SK-N-SH (cell line): ENCODE results near the gene LRIG1. TPM values are rescaled to one million over a fixed set of nuclear protein-coding genes. Genes with fewer than 3 reads are reported as not detected.

ENCODE experiments used
- CTCF ChIA-PET: fragments of 300-600, 350-600 bp; formaldehyde crosslinking; extraction: SDS; loops from one replicate; lab custom pipeline; 2021; lab: Yijun Ruan, JAX
- POLR2A ChIA-PET: fragments of 350-600 bp; sonication (Branson Sonifier 250); formaldehyde crosslinking; extraction: SDS; loops from one replicate; lab custom pipeline; 2020; ENCODE audit warnings: antibody characterized with exemption, inconsistent platforms; lab: Yijun Ruan, JAX
- DNase-seq: peaks from one replicate; pipeline ENCODE4 v3.0.0; 2012
- H2AFZ ChIP-seq: fragments of 200-600 bp; sonication (generic); 2 replicates; pipeline ENCODE4 v1.8.1; 2016; ENCODE audit warnings: antibody characterized with exemption, mild to moderate bottlenecking, low read depth
- H3F3A ChIP-seq: fragments of 200-600 bp; sonication (generic); replicated peaks from 2 replicates; pipeline ENCODE3; 2016; ENCODE audit warnings: antibody characterized with exemption, mild to moderate bottlenecking; ENCODE audit not compliant: insufficient read depth
- H3K27ac ChIP-seq, 2 experiments: fragments of 200-500 bp in 1 of 2; fragments of 200-600 bp in 1 of 2; sonication (Bioruptor generic) in 1 of 2; sonication (generic), shearing (Covaris generic) in 1 of 2; 2 replicates each; pipeline versions ENCODE4 v1.5.1 to v1.6.1; 2014 to 2016; ENCODE audit warnings: low read depth in 2 of 2, inconsistent platforms in 1 of 2, low read length in 1 of 2, mild to moderate bottlenecking in 1 of 2, mixed read lengths in 1 of 2
- H3K27me3 ChIP-seq: fragments of 200-600 bp; sonication (generic), shearing (Covaris generic); 2 replicates; pipeline ENCODE4 v1.6.1; 2016; ENCODE audit warnings: mixed run types; ENCODE audit not compliant: insufficient read depth
- H3K36me3 ChIP-seq, 2 experiments: fragments of 200-500 bp in 1 of 2; fragments of 200-600 bp in 1 of 2; sonication (Bioruptor generic) in 1 of 2; sonication (generic) in 1 of 2; replicated peaks in 1 of 2; 2 replicates each; pipeline versions ENCODE3 to v1.5.1; 2014 to 2016; ENCODE audit warnings: low read length in 1 of 2, mild to moderate bottlenecking in 1 of 2; ENCODE audit not compliant: insufficient read depth in 2 of 2, control insufficient read depth in 1 of 2
- H3K4me1 ChIP-seq, 2 experiments: fragments of 200-500 bp in 1 of 2; fragments of 200-600 bp in 1 of 2; sonication (Bioruptor generic) in 1 of 2; sonication (generic), shearing (Covaris generic) in 1 of 2; 2 replicates each; pipeline versions ENCODE4 v1.5.1 to v1.6.1; 2014 to 2016; ENCODE audit warnings: low read depth in 1 of 2, low read length in 1 of 2, mixed run types in 1 of 2; ENCODE audit not compliant: insufficient read depth in 2 of 2, control insufficient read depth in 1 of 2
- H3K4me2 ChIP-seq: fragments of 200-600 bp; sonication (generic), shearing (Covaris generic); 2 replicates; pipeline ENCODE4 v1.6.1; 2017; ENCODE audit warnings: mixed run types
- H3K4me3 ChIP-seq, 2 experiments: fragments of 200-500 bp in 1 of 2; fragments of 200-600 bp in 1 of 2; sonication (Bioruptor generic) in 1 of 2; sonication (generic), shearing (Covaris generic) in 1 of 2; 2 replicates each; pipeline versions ENCODE4 v1.5.1 to v1.8.1; 2014 to 2016; ENCODE audit warnings: low read depth in 2 of 2, inconsistent platforms in 1 of 2, low read length in 1 of 2, mild to moderate bottlenecking in 1 of 2, mixed read lengths in 1 of 2, moderate library complexity in 1 of 2
- H3K79me2 ChIP-seq: fragments of 200-600 bp; sonication (generic); 2 replicates; pipeline ENCODE4 v1.8.1; 2017; ENCODE audit warnings: mild to moderate bottlenecking; ENCODE audit not compliant: insufficient read depth
- H3K9ac ChIP-seq: fragments of 200-600 bp; sonication (generic); 2 replicates; pipeline ENCODE4 v1.6.1; 2017; ENCODE audit warnings: mixed run types
- H3K9me2 ChIP-seq: fragments of 200-600 bp; sonication (generic); 2 replicates; pipeline ENCODE4 v1.6.1; 2017; ENCODE audit warnings: mixed run types
- H3K9me3 ChIP-seq: fragments of 200-600 bp; sonication (generic); 2 replicates; pipeline ENCODE4 v1.6.1; 2017; ENCODE audit warnings: mixed run types, mild to moderate bottlenecking, moderate library complexity
- H4K20me1 ChIP-seq: fragments of 200-600 bp; sonication (generic); 2 replicates; pipeline ENCODE4 v1.6.1; 2017; ENCODE audit warnings: mild to moderate bottlenecking, mixed run types; ENCODE audit not compliant: insufficient read depth
- CTCF ChIP-seq: fragments of 200-600 bp; sonication (generic); IDR thresholded peaks from 2 replicates; pipeline ENCODE4 v1.6.1; 2017; ENCODE audit warnings: antibody characterized with exemption, mild to moderate bottlenecking, moderate library complexity
- EZH2phosphoT487 ChIP-seq: fragments of 200-600 bp; sonication (generic); IDR thresholded peaks from 2 replicates; pipeline ENCODE4 v1.6.1; 2017; ENCODE audit warnings: low read depth, mixed run types, mild to moderate bottlenecking, antibody characterized with exemption, moderate library complexity, borderline replicate concordance
- FOSL2 ChIP-seq: IDR thresholded peaks from 2 replicates; pipeline ENCODE4 v1.4.0; 2012; ENCODE audit warnings: low read depth, mild to moderate bottlenecking, moderate library complexity, borderline replicate concordance
- FOXM1 ChIP-seq: IDR thresholded peaks from 2 replicates; pipeline ENCODE4 v1.4.0; 2012; ENCODE audit warnings: low read depth, mild to moderate bottlenecking
- GABPA ChIP-seq: IDR thresholded peaks from 2 replicates; pipeline ENCODE4 v1.4.0; 2012; ENCODE audit warnings: low read depth, mild to moderate bottlenecking
- MAX ChIP-seq: IDR thresholded peaks from 2 replicates; pipeline ENCODE4 v1.4.0; 2012; ENCODE audit warnings: low read depth
- MEF2A ChIP-seq: IDR thresholded peaks from 2 replicates; pipeline ENCODE4 v1.4.0; 2012; ENCODE audit warnings: low read depth, borderline replicate concordance
- NFIC ChIP-seq: IDR thresholded peaks from 2 replicates; pipeline ENCODE4 v1.4.0; 2012; ENCODE audit warnings: borderline replicate concordance
- RCOR1 ChIP-seq: fragments of 150-350 bp; IDR thresholded peaks from 2 replicates; pipeline ENCODE4 v1.6.1; 2017; ENCODE audit warnings: antibody characterized with exemption, low read length
- RXRA ChIP-seq: IDR thresholded peaks from 2 replicates; pipeline ENCODE4 v1.4.0; 2012; ENCODE audit warnings: low read depth, mild to moderate bottlenecking, borderline replicate concordance
- SIN3A ChIP-seq: IDR thresholded peaks from 2 replicates; pipeline ENCODE4 v1.6.1; 2012; ENCODE audit warnings: low read depth, mild to moderate bottlenecking, low read length, moderate library complexity, borderline replicate concordance
- SMC3 ChIP-seq: IDR thresholded peaks from 2 replicates; pipeline ENCODE4 v1.6.1; 2012; ENCODE audit warnings: low read depth, low read length, improper control_type of control experiment
- TAF1 ChIP-seq: IDR thresholded peaks from 2 replicates; pipeline ENCODE4 v1.6.1; 2012; ENCODE audit warnings: low read depth, mild to moderate bottlenecking, low read length, moderate library complexity, borderline replicate concordance
- ZBTB33 ChIP-seq: IDR thresholded peaks from 2 replicates; pipeline ENCODE4 v1.4.0; 2012; ENCODE audit warnings: low read depth, borderline replicate concordance
- WGBS: methylation state at CpG from one replicate; pipeline ENCODE4 v1.1.6; 2017; ENCODE audit warnings: low lambda C conversion rate; 5-methylcytosine and 5-hydroxymethylcytosine counted together
- polyA plus RNA-seq, 3 experiments: library from polyadenylated mRNA; depleted of rRNA; stranded (reverse); fragments of >200 nt; gene quantifications; 2 replicates each; pipeline ENCODE4 v1.2.3, GENCODE V29; 2012

The LRIG1 gene
- polyA plus RNA-seq, 1 of the 3 experiments (the other 2 are of a cell fraction) = 1.7 TPM

- H3K4me2 ChIP-seq = no peak overlapping the region
- WGBS = 64% methylated on average over 7 of the region's 7 CpGs
- DNase-seq = no peak
- no peaks in the 10 kb centered on the region for H4K20me1 ChIP-seq
- H3K27me3 ChIP-seq = peaks cover 27% of the 10 kb centered on the region
- no peak for TF ChIP-seq TAF1
- no peak for TF ChIP-seq NFIC
- TF ChIP-seq GABPA = no peak
- TF ChIP-seq FOSL2 = no peak
- TF ChIP-seq RXRA = no peak
- no peak overlapping the region for H3K9ac ChIP-seq
- H3K9me2 ChIP-seq = no peaks in the 10 kb centered on the region
- ChIA-PET POLR2A (no interaction called here), CTCF (interaction anchor here (0.7 to 2.7 kb wide), 2 partner anchors 20 to 97 kb away, joined by 3 to 7 read pairs; no protein-coding TSS in a partner anchor)
- no peak overlapping the region for H3K27ac ChIP-seq
- peaks cover 0 to 3% of the 10 kb centered on the region in 2 experiments; a peak in 1 of 4 replicates for H3K4me1 ChIP-seq
- H3K79me2 ChIP-seq = no peaks in the 10 kb centered on the region
- H3K36me3 ChIP-seq = no peaks in the 10 kb centered on the region
- no peaks in the 10 kb centered on the region for H3F3A ChIP-seq
- H3K4me3 ChIP-seq = no peak overlapping the region
- H2AFZ ChIP-seq = no peak overlapping the region
- H3K9me3 ChIP-seq = no peaks in the 10 kb centered on the region
Measured at GRCh38 chr3:66504850-66505641, 4.2 kb upstream of the LRIG1 start.

- Histone ChIP-seq H3K9me3 (no peaks in the 10 kb centered on the region), H3K4me2 (no peak overlapping the region), H3K36me3 (no peaks in the 10 kb centered on the region), H3K4me1 (peaks cover 0 to 6% of the 10 kb centered on the region in 2 experiments; a peak in 1 of 4 replicates), H3K27ac (no peak overlapping the region), H3K9ac (no peak overlapping the region), H3K4me3 (no peak overlapping the region), H3K9me2 (no peaks in the 10 kb centered on the region), H3K79me2 (no peaks in the 10 kb centered on the region), H3F3A (no peaks in the 10 kb centered on the region), H2AFZ (no peak overlapping the region), H3K27me3 (peaks cover 32% of the 10 kb centered on the region), H4K20me1 (no peaks in the 10 kb centered on the region)
- DNase-seq = no peak
- ChIA-PET CTCF (no interaction called here), POLR2A (no interaction called here)
- 75% methylated on average over 2 of the region's 2 CpGs for WGBS
- TF ChIP-seq RCOR1 (no peak), CTCF (no peak), GABPA (no peak), MAX (no peak), NFIC (no peak), MEF2A (no peak), SIN3A (no peak), ZBTB33 (no peak), FOXM1 (no peak), EZH2phosphoT487 (no peak), SMC3 (no peak)
Measured at GRCh38 chr3:66502981-66503380, 2.2 kb upstream of the LRIG1 start.
